ENCODE measurements around the gene IRF7.

The IRF7 gene

DNA sequence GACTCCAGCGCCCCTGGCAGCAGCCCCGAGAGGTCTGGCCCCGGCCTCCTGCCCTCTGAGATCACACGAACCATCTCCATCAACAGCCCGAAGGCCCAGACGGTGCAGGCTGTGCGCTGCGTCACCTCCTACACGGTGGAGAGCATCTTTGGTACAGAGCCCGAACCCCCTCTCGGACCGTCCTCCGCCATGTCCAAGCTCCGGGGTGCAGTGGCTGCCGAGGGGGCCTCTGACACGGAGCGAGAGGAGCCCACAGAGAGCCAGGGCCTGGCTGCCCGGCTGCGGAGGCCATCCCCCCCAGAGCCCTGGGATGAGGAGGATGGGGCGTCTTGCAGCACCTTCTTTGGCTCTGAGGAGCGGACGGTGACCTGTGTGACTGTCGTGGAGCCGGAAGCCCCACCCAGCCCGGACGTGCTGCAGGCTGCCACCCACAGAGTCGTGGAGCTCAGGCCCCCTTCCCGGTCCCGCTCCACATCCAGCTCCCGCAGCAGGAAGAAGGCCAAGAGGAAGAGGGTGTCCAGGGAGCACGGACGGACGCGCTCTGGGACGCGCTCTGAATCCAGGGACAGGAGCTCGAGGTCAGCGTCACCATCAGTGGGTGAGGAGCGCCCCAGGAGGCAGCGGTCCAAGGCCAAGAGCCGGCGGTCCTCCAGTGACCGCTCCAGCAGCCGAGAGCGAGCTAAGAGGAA, 7.6 kb downstream of the IRF7 start:
- DNase-seq = no peak

DNA sequence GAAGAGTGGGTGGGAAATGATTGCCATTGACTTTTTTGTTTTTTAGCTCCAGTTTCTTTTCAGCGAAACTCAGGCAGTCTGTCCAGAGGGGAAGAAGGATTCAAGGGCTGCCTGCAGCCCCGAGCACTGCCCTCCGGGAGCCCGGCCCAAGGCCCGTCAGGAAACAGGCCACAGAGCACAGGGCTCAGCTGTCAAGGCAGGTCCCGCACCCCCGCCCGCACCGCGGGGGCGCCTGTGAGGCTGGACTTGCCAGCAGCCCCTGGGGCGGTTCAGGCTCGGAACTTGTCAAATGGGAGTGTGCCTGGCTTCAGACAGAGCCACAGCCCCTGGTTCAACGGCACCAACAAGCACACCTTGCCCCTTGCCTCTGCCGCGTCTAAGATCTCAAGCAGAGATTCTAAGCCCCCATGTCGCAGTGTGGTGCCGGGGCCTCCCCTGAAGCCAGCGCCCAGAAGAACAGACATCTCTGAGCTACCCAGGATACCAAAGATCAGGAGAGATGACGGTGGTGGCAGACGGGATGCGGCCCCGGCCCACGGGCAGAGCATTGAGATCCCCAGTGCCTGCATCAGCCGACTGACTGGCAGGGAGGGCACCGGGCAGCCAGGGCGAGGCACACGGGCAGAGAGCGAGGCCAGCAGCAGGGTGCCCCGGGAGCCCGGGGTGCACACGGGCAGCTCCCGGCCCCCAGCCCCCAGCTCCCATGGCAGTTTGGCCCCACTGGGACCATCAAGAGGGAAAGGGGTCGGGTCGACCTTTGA, 8.6 kb downstream of the IRF7 start:
- no peak for DNase-seq

DNA sequence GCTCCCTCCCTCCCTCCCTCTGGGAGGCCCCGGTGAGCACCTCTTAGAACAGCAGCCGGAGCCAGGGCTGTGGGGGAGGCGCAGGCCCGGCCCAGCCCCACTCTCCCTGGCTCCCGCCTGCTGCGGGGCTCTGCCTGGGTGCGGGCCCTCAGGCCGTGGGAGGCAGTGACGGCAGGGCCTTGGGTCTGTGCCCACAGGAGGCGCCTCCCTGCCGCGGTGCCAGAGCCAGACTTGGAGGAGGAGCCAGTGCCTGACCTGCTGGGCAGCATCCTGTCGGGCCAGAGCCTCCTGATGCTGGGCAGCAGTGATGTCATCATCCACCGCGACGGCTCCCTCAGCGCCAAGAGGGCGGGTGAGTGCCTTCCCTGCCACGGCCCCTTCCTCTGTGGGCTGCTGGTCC, 9.5 kb downstream of the IRF7 start:
- DNase-seq = no peak

DNA sequence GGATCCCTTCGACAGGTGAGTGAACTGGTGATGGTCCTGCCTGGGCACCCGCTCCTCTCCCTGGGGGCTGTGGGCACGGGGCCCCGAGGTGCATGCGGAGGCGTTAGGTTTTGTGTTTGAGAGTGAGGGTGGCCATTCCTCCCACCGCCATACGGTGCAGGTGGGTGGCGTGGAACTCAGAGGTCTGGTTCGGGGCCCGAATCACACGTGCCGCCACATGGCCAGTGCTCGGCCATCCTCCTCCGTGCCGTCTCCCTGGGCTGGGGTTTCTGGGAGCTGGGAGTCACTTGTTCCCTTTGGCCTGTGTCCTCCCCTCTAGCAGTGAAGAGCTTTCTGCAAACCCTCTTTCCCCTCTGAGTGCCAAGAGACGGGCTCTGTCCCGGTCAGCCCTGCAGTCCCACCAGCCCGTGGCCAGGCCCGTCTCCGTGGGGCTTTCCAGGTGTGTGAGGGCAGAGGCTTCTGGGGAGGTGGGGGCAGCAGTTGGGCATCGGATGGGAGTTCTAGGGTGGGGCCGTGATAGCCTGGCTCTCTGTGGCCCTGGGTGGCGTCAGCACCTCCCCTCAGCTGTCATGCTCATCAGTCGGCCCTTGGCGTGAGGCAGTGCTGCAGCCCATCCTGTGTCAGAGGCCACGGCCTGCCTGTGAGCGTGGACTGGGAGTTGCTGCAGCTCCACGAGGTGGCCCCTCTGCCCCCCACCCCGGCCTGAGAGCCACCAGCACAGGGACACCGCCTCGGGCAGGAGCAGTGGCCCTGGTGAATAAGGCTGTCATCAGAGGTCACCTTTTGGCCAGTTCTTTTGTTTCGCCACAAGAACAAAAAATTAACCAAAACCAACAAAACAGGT, 10.2 kb downstream of the IRF7 start:
- no peak for DNase-seq

DNA sequence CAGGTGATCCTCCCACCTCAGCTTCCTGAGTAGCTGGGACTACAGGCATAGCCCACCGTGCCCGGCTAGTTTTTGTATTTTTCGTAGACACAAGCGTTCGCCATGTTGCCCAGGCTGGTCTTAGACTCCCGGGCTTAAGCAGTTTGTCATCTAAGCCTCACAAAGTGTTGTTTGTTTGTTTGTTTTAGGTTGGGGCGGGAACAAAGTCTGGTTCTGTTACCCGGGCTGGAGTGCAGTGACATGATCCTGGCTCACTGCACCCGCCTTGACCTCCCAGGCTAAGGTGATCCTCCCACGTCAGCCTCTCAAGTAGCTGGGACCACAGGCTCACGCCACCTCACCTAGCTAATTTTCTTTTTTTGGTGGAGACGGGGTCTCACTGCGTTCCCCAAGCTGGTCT, 12.6 kb downstream of the IRF7 start:
- no peak for DNase-seq

DNA sequence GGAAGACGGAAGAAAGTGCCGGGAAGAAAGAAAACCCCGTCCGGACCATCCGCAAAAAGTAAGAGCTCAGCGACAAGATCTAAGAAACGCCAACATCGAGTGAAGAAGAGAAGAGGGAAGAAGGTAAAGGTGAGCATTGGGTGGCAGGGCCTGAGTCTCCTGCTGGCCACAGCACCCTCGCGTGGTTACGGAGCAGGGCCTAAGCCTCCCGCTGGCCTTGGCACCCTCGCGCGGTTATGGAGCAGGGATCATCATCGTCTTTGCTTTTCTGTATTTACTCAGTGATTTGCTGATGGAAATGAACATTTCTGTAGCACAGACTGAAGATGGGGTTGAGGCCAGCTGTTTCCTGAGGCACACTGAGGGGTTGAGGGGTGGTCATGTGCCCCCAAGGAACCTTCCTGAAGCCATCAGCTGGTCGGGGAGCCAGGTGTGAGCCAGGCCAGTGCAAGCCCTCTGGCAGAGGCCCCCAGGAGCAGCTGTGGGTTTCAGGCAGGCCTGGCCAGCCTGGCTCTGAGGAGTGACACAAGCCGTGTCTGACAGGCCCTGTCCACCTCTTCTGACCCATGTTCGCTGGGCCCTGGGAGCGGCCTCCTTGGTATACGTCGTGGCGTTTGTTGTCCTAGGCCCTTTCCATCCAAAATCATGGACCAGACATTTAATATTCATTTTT, 14.0 kb downstream of the IRF7 start:
- no peak for DNase-seq

DNA sequence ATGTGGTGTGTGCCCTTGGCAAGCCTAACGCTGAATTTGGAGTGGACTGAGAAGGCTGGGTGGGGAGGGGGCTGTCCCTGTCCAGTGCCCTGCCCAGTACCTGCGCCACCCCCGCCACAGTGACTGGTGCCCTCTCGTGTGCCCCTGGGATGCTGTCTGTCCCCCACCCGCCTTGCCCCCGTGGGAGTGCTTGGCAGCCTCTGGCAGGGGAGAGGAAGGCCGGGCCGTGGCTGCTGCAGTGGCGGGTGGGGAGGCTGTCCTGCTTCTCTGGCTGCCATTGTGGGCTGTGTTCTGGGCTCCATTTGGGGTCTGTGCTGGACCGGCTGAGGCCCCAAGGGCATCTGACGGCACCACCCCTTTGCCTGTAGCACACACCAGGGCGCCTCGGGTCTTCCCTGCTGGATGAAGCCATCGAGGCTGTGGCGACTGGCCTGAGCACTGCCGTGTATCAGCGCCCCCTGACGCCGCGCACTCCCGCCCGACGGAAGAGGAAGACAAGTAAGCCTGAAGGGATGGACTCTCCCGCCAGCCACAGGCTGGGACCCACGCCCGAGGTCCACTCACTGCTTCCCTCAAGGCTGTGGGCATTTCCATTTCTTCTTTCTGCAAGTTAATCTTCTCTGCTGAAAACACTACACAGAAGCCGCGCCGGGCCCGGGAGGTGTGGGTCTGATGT, 17.6 kb downstream of the IRF7 start:
- no peak for DNase-seq

DNA sequence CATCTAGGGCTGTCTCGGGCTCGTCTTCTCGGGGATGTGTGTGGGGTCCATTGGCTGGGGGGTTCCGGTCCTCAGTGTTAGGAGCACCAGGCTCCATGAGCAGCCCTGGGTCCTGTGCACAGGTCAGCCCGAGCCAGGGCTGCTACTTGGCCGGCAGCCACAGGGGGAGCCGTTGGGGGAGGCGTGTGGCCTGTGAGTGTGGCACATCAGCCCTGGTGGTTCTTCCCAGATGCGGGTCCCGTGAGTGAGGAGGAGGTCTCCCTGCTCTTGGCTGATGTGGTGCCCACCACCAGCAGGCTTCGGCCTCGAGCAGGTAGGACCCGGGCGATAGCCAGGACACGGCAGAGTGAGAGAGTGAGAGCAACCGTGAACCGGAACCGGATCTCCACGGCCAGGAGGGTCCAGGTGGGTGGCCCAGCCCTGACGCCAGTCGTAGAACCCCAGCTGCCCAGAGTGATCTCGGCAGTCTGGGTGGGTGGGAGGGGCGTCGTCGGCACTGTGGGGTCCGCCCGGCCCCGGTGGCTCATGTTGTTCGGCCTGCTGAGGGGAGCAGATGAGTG, 18.5 kb downstream of the IRF7 start:
- no peak for DNase-seq

DNA sequence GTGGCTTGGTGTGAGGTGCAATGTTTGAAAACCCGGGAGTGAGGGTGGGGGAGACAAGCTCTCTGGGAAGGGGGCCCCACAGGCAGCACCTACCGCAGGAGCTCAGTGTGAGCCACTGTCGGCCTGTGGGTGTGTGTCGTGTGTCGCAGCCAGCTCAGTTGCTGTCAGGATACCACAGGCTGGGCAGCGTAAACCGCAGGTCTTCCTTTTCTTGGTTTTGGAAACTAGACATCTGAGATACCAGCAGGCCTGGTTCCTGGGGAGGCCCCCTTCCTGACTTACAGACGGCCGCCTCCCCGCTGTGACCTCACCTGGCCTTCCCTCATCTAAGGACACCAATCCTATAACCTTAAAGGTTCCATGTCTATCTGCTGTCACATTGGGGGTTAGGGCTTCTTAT, 19.4 kb downstream of the IRF7 start:
- DNase-seq = no peak

DNA sequence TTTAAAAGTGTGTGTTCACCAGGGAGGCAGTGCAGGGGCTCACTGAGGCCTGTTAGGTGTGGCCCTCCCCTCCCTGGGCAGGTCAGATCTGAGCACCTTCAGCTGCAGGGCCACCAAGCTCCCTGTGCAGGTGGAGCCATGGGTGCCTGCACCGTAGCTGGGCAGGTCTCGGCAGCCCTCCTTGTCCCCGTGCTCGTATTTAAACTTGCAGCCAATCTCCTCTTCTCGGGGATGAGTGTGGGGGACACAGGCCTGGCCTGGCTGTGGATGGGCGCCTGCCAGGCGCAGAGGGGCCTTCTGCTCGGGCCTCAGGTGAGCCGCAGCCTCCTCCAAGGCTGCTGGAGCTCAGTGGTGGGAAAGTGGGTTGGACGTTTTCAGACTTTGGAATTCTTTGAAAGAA, 20.4 kb downstream of the IRF7 start:
- DNase-seq = no peak

DNA sequence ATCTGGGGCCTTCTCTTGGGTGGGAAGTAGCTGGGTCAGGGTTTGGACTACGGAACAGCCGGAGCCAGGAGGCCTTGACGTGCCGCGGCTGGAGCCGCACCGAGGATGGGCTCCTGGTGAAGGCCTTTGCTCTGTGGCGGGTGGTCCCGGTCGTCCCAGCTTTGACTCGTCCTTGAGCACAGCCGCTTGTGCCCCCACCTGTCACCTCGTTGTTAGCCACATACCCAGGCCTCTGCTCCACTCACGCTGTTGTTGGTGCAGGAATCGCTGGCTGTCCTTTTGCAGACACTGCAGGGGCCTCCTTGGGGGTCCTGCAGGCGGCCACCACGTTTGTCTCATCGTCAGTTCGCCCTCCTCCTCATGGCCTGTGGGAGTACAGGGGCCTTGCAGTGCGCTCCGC, 22.4 kb downstream of the IRF7 start:
- DNase-seq = no peak

DNA sequence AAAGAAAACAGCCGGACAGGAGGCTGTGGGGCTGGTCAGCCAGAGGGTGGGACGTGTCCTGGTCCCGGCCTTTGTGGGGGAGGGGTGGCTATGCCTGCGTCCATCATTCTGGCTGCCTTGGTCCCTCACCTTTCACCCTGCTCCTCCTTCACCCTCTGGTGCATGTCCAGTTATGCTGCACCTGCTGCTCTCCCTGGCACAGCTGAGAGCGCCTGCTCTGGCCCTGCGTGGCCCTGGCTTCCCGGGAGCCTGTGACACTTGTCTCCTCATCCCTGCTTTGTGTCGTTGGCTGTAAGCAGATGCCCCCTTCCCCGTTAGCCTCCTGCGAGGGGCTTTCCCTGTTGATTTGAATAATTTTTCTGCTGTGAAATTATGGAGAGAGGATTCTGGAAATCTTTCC, 22.8 kb downstream of the IRF7 start:
- no peak for DNase-seq

DNA sequence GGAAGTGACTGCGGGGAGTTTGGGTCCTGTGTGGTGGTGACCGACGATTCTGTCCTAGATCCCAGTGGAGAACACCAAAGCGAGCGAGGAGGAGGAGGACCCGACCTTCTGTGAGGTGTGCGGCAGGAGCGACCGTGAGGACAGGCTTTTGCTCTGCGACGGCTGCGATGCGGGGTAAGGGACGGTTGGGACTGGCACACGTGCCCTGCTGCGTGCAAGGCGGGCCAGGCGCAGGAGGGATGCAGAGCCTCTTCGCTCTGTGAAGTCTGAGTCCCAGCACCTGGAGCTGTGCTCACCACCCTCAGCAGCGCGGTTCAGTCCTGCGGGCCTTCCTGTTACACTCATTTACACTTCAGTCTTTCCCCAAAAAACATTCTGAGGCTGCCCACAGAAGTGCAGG, 23.2 kb downstream of the IRF7 start:
- DNase-seq = no peak

DNA sequence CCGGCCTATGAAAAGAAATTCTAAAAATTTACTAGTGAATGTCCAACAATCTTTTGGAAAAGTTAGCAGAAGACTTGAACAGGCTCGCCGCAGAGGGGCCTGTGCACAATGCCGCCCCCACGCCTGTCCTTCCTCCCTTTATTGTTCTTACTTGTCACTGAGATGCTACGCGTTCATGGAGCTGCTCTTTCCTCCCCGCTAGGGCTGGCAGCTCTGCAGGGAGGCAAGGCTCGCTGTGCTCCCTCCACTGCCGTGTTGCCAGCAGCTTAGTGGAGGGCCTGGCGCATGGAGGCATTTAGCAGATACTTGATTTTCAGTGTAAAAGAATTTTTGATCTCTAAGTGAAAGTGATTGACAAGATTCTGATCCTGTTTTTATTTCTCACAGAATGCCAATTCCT, 24.8 kb downstream of the IRF7 start:
- DNase-seq = no peak

DNA sequence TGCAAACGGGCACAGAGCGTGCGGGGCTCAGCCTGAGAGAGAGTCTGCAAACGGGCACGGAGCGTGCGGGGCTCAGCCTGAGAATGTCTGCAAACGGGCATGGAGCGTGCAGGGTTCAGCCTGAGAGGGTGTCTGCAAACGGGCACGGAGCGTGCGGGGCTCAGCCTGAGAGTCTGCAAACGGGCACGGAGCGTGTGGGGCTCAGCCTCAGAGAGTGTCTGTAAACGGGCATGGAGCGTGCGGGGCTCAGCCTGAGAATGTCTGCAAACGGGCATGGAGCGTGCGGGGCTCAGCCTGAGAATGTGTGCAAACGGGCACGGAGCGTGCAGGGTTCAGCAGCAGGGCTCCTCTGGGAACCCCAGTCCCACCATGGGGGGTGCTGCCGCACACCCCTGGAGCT, 26.0 kb downstream of the IRF7 start:
- DNase-seq = no peak

DNA sequence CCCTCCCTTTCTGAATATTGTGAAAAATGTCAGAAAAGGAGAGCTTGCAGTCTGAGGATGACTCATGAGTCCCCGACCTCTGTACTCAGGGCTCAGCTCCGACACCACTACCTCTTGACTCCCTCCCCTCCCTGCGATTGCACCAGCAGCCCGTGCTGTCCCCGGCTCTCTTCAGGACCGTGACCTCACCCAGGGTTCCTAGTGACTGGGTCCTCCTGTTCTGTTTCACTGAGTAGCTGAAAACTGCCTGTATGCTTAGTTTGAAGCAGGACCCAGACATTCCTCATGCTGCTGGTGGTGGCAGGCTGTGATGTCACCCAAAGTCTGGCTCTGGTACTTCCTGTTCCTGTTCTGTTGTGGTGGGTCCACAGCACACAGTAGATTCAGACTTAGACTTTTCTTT, 27.8 kb downstream of the IRF7 start:
- DNase-seq = no peak

DNA sequence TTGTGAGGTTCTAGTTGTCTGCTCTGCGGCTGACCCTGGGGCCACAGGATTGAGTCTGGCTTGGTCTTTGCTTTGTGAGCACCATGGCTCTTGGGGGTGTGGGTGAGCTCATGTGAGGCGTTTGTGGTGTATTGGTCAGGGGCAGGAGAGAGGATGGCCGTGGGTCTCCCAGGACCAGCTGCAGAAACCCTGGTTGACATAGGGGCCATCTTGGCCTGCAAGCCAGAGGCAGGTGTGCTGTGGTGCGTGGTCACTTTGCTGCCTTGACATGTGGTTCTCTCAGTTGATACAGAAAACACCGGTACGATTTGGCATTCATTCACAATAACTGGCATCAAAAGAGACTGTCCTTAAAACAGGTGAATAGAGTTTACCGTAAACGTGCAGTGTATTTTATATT, 28.2 kb downstream of the IRF7 start:
- no peak for DNase-seq

DNA sequence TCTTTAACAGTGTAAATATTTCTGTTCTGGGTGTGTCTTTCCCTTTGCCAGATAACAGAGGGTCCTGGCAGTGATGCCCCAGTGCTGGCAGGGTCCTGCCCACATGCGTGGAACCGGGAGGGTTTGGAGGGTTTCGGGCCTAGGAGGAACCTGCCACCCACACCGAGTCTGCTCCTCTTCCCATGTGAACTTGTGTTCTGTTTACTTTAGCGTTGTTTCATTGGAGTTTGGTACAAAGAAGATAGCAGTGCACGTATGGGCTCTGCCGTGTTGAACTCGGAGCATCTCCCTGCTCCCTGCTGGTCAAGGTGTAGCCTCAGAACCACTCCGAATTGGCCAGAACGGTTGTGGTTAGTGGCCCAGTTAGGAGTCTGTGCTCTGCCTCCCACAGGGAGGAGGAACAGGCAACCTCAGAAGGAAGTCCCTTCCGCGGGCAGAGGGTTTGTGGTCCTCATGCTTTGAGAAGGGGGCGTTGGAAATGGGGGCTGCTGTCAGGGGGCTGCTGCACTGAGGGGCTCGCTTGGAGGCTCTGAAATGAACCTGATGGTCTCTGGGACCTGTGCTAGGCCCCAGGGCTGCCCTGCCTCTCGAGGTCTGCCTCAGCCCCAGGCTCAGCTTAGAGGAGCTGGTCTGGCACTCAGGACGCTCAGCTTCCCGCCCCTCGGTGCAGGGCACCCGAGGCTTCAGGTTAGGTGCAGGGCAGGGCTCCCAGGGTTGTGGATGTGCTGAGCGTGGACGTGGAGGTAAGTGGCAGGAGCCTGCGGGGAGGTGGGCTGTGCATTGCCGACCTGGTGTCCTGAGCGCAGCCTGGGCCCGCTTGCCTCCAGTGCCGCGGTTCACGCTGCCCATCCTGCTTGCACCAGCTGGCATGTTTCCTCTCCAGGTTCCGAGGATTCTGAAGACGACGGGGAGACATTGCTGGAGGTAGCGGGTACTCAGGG, 29.1 kb downstream of the IRF7 start:
- DNase-seq = no peak

DNA sequence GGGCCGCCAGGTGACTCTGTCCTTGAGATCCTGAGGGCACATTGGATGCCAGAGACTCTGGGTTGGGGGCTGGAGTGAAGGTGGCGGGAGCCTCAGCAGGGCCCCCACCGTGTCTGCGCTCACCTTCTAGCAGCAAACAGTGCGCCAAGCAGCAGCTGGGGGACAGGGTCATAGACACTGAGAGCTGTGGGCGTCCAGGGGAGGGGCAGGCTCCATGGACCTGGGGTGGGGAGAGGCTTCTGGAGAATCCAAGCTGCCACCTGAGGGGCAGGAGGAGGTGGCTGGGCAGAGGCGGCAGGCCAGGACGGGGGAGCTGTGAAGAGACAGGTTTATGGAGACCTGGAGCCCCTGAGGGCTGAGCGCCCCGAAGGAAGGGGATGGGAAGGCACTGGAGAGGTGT, 31.5 kb downstream of the IRF7 start:
- no peak for DNase-seq

DNA sequence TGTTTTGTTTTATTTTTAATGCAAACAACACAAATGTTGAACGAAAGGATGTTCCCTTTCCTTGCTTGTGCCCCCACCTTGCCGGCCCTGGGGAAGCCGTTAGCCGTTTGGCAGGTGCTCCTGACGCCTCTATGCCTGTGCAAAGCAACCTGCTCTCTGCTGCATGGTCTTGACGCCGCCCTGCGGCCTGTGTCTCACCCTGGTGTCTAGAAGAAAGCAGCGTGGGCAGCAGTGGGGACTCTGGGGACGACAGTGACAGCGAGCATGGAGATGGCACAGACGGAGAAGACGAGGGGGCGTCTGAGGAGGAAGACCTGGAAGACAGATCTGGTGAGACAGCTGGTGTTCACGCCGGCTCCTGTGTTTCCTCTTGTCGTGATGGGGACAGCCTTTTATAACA, 34.0 kb downstream of the IRF7 start:
- DNase-seq = no peak

DNA sequence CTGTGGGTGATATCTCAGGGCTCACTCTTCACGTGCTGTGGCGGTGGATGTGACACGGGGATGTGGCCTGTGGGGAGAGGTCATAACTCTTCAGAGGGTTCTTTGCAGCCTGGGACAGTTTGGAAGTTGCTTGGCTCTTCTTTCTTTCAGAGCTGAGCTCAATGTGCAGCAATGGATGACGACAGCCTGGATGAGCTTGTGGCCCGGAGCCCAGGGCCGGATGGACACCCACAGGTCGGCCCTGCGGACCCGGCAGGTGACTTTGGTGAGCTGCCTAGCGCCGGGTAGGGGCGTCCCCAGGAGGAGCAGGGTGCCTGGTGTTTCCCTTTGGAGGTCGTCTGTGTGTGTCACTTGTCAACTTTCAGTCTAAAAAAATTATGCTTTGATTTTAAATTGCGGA, 34.4 kb downstream of the IRF7 start:
- DNase-seq = no peak

All from NCI-H187 (cell line).